NCI-H1417 (cell line): ENCODE measurements around the gene CEP192.
"Not testable (repeated sequence)": the region's sequence is repeated elsewhere in the genome, so short reads cannot be mapped to it uniquely, and the experiment has no call there.

Source experiments
- DNase-seq, 3 experiments: peaks; one replicate each; lab custom pipeline; 2025; lab: John Stamatoyannopoulos, UW

The CEP192 gene

DNA sequence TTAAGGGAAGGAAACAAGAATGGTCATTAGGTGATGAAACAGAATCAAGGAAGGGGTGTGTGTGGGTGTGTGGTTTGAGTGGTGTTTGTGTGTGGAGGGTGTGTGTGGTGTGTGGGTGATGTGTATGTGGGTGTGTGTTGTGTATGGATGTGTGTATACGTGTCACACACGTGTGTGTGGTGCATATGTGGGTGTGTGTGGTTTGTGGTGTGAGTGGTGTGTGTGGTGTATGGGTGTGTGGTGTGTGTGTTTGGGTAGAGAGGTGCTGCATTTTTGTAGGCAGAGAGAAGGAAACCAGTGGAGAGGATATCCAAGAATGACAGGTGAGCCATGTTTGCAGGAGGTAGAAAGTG is 1.1 kb upstream of the CEP192 start:
- DNase-seq: no peak

DNA sequence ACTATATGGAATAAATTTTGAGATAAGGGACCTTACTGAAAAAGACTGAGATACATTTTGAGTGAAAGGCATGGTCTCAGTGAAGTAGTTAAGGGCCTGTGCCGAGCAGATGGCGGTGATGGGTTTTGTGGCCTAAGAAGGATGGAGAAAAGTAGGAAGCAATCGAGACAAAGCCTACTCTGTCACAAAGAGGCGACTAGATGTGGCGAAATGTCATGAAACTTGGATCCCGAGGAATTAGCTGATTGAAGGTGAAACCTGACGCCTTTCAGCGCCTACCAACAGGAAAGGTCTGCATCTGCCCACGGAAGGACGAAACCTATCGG is 558 bp upstream of the CEP192 start:
- DNase-seq: no peak

DNA sequence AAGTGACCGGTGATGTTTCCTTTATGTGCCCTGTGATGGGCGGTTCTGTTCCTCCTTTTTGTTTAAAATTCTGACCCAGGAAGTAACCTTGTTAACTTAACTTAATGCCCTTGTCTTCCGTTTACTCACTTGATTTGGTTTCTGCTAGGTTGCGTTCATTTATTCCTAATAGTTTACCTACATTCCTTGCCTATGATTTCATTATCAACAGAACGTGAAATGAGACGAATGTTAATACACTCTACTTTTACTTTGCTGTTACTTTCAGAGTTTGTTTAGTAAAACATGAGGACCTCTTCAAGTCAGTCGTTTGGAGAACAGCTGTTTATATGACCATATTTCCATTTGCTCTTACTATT is 638 bp downstream of the CEP192 start:
- no peak for DNase-seq

DNA sequence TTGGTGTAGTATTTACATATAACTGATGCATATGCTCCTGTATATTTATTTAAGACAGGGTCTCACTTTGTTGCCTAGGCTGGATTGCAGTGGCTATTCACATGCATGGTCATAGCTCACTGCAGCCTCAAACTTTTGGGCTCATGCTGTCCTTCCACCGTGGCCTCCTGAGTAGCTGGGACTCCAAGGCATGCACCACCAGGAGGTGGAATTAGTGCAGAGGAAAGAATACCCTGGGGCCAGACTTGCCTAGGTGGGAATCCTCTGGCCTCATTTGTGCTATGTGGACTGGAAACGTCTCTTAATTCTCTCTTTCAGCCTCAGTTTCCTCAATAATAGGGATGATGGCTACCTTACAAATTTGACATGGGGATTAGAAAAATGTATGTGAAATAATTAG is 2.3 kb downstream of the CEP192 start:
- no peak for DNase-seq

DNA sequence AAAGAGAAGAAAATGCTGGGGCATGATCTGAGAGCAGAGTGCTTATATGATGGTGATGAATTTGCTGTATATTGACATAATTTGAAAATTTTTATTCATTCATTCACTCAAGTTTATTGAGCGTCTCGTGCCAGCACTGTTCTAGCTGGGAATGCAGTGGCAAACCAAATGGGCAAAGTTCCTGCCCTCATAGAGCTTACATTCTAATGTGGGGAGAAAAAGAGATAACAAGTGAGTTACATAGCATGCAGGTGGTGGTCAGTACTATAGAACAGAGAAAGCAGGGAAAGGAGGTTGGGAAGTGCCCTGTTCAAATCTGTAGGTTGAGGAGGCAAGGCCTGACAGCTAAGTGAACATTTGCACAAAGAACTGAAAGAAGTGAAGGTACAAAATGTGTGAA is 4.3 kb downstream of the CEP192 start:
- no peak for DNase-seq

DNA sequence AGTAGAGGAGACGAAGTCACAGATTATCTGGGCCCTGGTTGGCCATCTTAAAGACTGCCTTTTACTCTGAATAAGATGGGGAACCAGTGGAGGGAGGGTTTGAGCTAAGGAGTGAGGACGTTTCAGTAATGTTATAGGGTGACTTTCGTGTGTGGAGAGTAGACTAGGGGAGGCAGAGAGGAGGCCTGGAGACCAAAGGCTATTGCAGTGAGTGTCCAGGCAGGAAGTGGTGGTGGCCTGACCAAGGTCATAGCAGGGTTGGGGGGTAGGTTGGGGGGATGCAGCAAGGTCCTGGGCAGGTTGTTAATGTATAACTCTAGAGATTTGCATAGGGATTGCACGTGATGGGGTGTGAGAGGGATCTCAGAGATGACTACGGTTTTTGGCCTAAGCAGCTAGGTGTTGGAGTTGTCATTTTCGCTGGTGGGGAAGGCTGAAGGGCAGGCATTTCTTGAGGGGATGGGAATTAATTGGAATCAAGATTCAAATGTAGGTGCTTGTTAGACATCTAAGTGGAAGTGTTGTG is 4.9 kb downstream of the CEP192 start:
- DNase-seq: no peak

DNA sequence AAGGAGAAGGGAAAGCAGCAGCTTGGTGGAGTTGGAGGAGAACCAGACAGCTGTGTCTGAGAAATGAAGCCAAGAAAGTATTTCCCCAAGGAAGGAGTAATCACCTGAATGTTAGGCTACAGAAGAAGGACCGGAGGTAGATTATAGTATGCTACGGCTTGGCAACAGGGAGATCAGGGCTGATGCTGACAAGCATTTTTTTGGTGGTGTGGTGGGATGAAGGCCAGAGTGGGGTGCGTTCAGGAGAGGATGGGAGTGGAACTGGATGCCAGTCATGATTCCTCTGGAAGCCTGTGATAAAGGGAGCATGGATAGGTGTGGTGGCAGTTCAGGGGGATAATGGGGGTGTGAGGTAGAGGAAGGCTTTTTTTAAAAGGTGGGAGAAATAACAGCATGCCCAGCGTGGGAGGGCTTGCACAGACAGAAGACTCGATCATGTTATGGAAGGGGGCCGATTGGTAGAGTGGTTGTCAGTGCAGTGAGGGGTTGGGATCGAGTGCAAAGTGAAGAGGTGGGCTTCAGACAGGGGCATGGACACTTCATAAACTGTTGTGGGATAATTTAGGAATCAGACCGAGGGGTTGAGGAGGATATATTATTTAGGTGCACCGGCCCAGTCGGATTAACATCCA is 5.6 kb downstream of the CEP192 start:
- no peak for DNase-seq

DNA sequence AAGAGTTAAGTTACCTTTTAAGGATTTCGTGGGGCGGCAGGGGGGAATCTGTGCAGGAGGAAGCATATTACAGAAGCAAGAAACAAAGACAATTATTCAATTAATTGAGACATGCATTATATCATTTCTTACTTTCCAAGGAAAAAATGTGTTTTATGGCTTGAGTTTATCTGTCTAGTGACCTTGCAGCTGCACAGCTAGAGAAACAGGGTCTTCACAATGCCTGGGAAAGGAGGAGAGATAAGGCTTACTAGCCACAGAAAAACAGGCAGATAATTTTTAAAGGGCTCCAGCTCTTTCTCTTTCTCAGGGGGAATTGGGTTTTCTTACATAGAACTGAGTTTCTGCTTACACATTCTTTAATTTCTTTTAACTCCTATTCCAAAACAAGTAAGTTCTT is 6.2 kb downstream of the CEP192 start:
- not testable (repeated sequence) for DNase-seq

DNA sequence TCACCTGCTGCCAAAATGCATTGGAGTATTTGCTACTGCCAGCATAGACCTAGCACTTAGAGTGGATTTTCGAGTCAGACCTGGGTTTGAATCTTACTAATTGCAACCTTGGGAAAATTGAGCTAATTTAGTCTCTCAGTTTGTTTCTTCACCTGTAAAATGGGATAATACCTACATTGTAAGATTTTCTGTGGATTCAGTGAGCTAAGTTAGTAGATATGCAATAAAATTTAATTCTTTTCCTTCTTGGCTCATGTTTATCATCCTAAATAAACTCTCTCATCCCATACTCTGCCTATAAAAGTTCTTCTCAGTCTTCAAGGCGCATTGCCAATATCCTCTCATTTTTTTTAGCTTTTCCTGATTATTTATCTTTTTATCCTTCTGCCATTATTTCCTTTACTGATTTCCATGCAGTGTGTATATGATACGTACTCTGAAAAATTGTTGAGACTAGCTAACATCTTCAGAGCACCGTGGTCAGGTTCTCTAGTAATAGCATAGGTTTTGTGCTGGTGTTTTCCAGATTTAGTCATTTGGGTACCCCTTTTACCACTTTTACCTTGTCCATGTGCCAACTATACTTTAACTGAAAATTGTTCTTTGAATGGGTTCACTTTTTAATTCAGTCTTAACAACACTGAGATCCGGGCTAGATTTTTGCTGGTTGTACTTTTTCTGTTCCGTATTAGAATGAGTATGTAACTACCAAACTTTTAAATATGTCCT is 7.3 kb downstream of the CEP192 start:
- no peak for DNase-seq

DNA sequence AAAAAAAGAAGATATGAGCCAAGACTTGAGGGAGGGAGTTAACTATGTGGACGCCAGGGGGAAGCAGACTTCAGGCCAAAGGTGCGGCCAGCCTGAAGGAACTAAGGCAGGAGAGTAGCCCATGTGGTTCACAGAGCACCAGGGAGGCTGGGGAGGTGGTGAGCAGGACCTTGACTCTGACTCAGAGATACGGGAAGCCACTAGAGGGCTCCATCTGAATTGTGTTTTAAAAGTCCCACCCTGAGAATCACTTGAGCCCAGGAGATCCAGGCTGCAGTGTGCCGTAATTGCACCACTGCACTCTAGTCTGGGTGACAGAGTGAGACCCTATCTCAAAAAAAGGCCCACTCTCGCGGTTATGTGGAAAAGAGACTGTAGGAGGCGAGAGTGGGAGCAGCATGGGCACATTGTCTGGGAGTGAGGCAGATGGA is 12.3 kb downstream of the CEP192 start:
- DNase-seq: peak in 1 of 3 experiments; percentile 12

DNA sequence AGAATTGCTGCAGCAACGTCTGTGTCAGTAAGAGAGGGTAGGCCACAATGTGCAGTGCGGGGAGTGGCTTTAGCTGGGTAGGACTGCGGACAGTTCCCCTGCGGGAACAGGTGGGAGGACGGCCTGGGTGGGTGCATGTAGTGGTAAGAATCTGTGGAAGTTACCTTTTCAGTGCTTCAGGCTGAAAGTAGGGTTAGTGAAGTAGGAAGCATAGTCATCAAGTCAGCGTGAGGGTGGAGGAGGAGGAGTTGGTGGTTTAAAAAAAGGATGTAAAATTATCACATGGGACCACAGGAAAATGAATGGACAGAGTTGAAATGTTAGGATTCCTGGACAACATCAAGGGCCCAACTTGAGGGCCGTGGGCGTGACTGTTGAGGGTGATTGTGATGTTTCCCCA is 13.2 kb downstream of the CEP192 start:
- no peak for DNase-seq

DNA sequence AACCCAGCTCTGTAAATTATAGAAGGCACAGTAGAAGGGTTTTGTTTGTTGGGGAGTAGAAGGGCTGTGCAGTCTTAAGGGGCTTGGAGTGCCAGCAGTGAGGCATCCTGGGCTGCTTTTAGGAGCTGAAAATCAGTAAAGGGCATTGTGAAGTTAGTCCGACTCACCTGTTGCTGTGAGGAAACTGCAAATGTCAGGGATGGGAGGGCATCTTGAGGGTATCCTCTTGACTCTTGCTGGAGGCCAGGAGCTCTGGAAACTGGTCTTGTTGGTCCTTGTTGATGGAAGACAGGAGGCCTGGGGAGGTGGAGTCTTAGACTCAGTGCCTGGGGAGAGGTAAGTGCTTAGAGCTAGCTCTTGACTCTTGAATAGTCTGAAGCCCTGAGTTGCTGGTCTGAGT is 14.1 kb downstream of the CEP192 start:
- DNase-seq: no peak

DNA sequence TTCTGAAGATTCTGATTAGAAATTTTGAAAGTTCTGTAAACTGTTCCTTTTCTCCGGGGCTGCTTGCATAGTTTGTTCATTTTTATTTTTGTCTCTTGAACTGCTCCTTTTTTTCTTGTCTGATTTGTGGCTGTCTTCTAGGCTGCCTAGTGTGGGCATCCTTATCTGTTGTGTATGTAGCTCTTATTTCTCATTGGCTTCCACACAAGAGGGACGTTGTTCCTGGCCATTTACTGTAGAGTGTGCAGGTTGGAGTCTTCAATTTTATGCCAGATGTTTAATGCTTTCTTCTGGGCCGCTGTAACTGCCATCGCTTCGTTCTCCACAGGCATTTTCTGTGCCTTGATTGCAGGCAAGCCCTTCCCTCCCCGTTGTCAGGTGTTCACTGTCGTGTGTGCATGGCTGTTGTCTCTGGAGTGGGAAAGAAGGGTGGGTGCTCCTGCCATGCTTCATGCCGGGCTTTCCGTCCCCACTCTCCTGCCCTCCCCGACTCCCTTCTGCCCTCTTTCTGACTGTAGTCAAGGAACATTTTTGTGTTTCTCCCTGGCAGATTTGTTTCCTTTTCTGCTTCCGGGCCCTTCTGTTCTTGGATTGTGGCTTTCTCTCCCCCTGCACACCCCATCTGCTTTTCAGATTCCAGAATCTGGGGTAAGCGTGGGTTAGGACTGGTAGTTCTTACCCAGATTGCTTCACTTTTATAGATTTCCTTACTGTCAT is 15.5 kb downstream of the CEP192 start:
- DNase-seq: no peak

DNA sequence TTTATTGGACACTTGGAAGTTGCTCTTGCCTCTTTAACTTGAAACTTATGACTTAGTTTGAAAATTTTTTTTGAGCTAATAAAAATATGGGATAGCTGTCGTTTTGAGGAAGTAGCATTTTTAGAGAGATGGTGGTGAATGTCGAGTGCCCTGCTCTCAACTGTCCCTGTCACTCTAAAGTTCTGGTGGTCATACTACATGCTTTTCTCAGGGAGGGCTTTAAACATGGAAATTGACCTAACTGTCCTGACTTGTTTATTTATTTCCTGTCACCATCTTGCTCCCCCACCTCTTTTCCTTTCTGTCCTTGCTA is 16.0 kb downstream of the CEP192 start:
- no peak for DNase-seq

DNA sequence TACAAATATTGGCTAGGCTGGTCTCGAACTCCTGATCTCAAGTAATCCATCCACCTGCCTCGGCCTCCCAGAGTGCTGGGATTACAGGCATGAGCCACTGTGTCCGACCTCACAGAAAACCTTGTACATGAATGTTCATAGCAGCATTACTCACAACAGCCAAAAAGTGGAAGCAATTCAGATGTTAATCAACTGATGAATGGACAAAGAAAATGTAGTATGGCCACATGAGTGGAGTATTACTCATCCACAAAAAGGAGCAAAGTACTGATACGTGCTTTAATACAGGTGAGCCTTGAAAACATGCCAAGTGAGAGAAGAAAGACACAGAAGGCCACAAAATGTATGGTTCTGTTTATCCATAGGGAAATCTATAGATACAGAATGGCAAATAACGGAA is 20.6 kb downstream of the CEP192 start:
- no peak for DNase-seq

DNA sequence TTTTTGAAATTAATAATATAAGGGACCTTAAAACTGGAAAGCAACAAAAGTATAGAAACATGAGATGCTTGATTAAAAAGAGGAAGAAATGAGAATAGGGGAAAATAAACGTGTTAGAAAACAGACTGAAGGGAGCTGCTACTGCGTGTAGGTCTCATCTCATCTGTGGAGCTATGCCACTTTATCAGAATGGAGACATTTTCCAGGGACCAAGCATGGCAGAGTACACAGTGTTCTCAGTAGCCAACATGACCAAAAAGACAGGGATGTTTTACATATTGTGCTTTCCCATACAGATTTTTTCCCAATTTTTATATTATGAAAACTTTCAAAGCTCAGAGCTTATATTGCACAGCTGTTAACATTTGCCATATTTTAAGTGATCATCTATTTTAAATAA is 23.1 kb downstream of the CEP192 start:
- no peak for DNase-seq

DNA sequence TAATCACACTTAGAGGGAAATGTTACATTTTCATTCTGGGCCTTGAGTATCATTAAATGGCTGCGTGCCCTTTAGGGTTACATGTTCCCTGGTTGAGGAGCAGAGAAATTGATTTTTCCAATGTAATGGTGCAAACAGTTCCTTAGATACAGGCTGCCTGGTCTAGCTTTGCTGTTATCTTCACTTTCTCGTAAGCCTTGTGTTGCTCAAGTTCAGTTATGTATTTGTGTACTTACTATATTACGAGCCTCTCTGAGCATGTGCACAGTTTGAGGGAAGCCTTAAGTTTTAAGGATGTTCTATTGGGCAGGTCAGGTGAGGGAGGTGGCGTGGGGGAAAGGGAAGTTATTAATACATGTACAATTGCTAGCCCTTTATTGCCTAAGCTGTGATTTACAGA is 23.7 kb downstream of the CEP192 start:
- DNase-seq: no peak

DNA sequence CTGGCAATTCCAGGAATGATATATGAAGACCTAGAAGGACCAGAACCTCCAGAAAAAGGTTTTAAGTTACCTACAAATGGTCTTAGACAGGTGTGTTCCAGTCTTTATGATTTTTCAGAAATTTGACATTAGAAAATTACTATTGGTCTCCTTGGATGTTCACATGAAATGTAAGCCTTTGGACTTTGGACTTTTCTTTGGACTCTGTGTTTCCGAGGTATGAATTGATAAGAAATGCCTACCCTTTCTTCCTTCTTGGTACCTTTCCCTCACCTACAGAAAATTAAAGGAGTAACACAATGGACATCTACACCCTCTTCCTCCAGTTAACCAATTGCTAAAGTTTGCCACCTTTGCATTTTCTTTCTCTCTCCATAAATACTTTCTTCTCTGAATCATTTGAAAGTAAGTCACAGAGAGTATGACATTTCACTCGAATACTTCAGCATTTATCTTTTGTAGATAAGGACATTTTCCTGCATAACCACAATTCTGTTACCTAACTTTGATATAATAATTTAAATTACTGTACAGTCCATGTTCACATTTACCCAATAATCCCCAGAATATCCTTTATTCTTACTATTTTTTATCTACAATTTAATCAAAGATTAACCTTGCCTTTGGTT is 26.2 kb downstream of the CEP192 start:
- DNase-seq: no peak

DNA sequence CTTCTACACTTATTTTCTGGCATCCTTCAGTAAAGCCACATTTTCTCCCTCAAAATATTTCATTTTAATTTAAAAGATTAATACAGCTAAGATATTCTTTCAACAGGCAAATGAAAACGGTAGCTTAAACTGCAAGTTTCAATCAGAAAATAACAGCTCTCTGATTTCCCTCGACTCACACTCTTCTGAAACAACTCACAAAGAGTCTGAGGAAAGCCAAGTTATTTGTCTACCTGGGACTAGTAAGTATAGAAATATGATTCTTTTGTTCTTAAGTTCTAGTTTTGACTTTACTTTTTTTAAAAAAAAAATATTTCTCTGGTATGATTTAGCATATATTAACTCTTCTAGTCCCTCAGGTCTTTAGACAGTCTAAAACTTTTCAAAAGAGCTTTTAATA is 27.2 kb downstream of the CEP192 start:
- DNase-seq: no peak

DNA sequence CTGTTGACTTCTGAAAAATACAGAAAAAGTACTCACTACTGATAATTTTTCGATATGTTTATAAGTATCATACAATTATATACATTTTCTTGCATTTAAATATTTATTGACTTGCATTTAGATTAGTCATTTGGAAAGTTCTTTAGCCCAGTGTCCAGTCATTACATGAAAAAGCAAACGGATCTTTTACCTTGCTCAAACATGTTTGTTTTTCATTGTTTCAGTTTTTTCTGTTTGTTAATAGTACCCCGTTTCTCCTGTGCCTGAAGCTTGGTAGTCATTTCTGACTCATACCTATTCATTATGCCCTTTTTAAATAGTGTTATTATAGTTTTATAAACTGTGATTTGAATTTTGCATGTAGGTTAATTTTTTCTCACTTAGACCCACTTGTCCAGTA is 28.1 kb downstream of the CEP192 start:
- no peak for DNase-seq

DNA sequence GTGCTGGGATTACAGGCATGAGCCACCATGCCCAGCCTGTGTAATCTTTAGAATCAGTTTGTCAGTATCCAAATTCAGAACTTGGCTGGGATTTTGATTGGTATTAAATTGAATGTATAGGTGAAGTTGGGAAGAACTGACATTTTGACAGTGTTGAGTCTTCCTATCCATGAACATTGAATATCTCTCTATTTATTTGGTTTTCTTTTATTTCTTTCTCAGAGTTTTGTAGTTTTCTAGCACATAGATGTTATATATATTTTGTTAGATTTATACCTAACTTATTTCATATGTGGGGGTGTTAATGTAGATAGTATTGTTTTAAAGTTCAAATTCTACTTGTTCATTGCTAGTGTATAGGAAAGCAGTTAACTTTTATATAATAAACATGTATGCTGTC is 31.5 kb downstream of the CEP192 start:
- no peak for DNase-seq

DNA sequence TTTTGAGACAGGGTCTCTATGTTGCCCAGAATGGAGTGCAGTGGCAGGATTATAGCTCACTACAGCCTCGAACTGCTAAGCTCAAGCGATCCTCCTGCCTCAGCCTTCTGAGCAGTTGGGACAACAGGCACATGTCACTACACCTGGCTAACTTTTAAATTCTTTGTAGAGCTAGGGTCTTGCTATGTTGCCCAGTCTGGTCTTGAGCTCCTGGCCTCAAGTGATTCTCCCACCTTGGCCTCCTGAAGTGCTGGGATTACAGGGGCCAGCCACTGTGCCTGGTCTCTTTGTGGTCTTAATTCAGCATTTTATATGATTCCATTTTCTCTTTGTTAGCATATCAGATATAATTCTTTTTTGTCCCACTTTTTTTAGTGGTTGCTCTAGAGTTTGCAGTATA is 34.1 kb downstream of the CEP192 start:
- DNase-seq: no peak

DNA sequence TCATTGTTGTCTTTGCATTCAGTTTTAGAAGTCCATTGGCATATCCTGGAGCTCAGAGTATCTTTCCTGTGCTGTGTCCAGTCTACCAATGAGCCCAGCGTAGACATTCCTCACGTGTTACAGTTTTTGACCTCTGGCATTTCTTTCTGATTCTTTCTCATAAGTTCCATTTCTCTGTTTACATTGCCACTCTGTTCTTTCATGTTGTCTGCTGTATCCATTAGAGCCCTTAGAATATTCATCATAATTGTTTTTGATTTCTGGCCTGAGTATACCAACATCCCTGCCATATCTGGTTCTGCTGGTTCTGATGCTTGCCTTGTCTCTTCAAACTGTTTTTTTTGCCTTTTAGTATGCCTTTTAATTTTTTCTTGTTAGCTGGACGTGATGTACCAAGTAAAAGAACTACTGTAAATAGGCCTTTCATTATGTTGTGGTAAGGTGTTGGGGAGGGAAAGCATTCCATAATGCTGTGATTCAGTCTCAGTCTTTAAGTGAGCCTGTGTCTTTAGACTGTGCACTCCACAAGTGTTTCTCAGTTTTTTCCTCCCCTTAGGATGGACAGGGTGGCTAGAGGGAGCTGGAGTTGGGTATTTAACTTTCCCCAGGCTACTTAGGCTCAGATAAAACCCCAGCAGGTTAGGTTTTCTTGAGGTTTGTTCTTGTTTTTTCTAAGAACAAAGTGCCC is 35.6 kb downstream of the CEP192 start:
- DNase-seq: no peak
